Stimulated activated CD4-positive, alpha-beta T cell treated with anti-CD3 and anti-CD28 coated beads, Interleukin-1b, Interleukin-23, amount 100 ng/mL, for 4 hours (primary cell): ENCODE data around the gene GRB2.
"Not testable (repeated sequence)": the region's sequence is repeated elsewhere in the genome, so short reads cannot be mapped to it uniquely, and the experiment has no call there.

Experiments
- DNase-seq, 2 donors: peaks; one replicate each; pipeline ENCODE4 v3.0.0-alpha.2; 2020; ENCODE audit warnings: low read depth in 2 of 2

The GRB2 gene

GRCh38 chr17:75405365-75406221 lies at the start of gene GRB2:
TSS of gene GRB2 (minus strand) at chr17:75405678. CDS start at chr17:75393628, 12,050 bp downstream.
- peak; percentile 99 to 100 for DNase-seq

GRCh38 chr17:75454672-75455071 lies 49.2 kb upstream of the GRB2 start:
- not testable (repeated sequence) for DNase-seq

GRCh38 chr17:75454193-75454592 lies 48.7 kb upstream of the GRB2 start:
- DNase-seq: no peak

GRCh38 chr17:75450270-75450669 lies 44.8 kb upstream of the GRB2 start:
- no peak for DNase-seq

GRCh38 chr17:75447951-75448856 lies 42.7 kb upstream of the GRB2 start:
- DNase-seq: no peak

GRCh38 chr17:75445896-75446295 lies 40.4 kb upstream of the GRB2 start:
- DNase-seq: not testable (repeated sequence)

- no peak for DNase-seq
Observed at GRCh38 chr17:75445296-75445695, 39.8 kb upstream of the GRB2 start.

GRCh38 chr17:75442168-75443103 lies 37.0 kb upstream of the GRB2 start:
- DNase-seq: no peak

GRCh38 chr17:75440738-75441448 lies 35.4 kb upstream of the GRB2 start:
- no peak for DNase-seq

- DNase-seq: no peak
Observed at GRCh38 chr17:75439287-75439686, 33.8 kb upstream of the GRB2 start.

GRCh38 chr17:75437404-75437803 lies 31.9 kb upstream of the GRB2 start:
- not testable (repeated sequence) for DNase-seq

GRCh38 chr17:75434433-75434832 lies 29.0 kb upstream of the GRB2 start:
- DNase-seq: not testable (repeated sequence)

GRCh38 chr17:75433218-75433783 lies 27.8 kb upstream of the GRB2 start:
- DNase-seq: no peak

- DNase-seq: no peak
Observed at GRCh38 chr17:75430159-75430974, 24.9 kb upstream of the GRB2 start.

- DNase-seq: no peak
Observed at GRCh38 chr17:75428543-75429469, 23.3 kb upstream of the GRB2 start.

- no peak for DNase-seq
Observed at GRCh38 chr17:75418531-75418930, 13.1 kb upstream of the GRB2 start.

GRCh38 chr17:75417054-75417580 lies 11.6 kb upstream of the GRB2 start:
- DNase-seq: no peak

GRCh38 chr17:75416006-75416405 lies 10.5 kb upstream of the GRB2 start:
- no peak for DNase-seq
